Endodermal cell (in vitro differentiated cells): Measurements from ENCODE around the gene TMCO6. TPM values are rescaled to one million over a fixed set of nuclear protein-coding genes. Genes with fewer than 3 reads are reported as not detected.
A peak's percentile ranks its signal among the peaks of the same experiment; 100 is the strongest.

Experiments
- DNase-seq: peaks from one replicate; pipeline ENCODE4 v3.0.0-alpha.2; 2017
- H3K27ac ChIP-seq: 2 replicates; pipeline ENCODE4 v1.5.1; 2013; ENCODE audit warnings: mild to moderate bottlenecking, low read depth, low read length, moderate library complexity
- H3K27me3 ChIP-seq: 2 replicates; pipeline ENCODE4 v1.6.1; 2013; ENCODE audit warnings: mild to moderate bottlenecking, low read length, moderate library complexity; ENCODE audit not compliant: insufficient read depth, control insufficient read depth, poor library complexity, severe bottlenecking
- H3K36me3 ChIP-seq: 2 replicates; pipeline ENCODE4 v1.7.0; 2013; ENCODE audit warnings: mild to moderate bottlenecking, low read length, moderate library complexity; ENCODE audit not compliant: control insufficient read depth, insufficient read depth
- H3K4me1 ChIP-seq: one replicate; pipeline ENCODE4 v1.7.0; 2013; ENCODE audit warnings: low read length; ENCODE audit not compliant: control insufficient read depth, insufficient read depth
- H3K4me3 ChIP-seq: 2 replicates; pipeline ENCODE4 v1.5.1; 2013; ENCODE audit warnings: mild to moderate bottlenecking, low read length, moderate library complexity
- H3K9ac ChIP-seq: 2 replicates; pipeline ENCODE4 v1.6.1; 2013; ENCODE audit warnings: mild to moderate bottlenecking, low read length, moderate library complexity; ENCODE audit not compliant: poor library complexity, severe bottlenecking; ENCODE audit errors: extremely low read depth
- H3K9me3 ChIP-seq: 2 replicates; pipeline ENCODE4 v1.6.1; 2013; ENCODE audit warnings: mild to moderate bottlenecking, low read length, moderate library complexity; ENCODE audit not compliant: control insufficient read depth
- H3K27ac Mint-ChIP-seq: 2 replicates; pipeline ENCODE4 v1.8.0; 2020; ENCODE audit warnings: mixed read lengths
- H3K27me3 Mint-ChIP-seq: 2 replicates; pipeline ENCODE4 v1.8.0; 2021; ENCODE audit warnings: mild to moderate bottlenecking, mixed read lengths; ENCODE audit not compliant: insufficient read depth
- H3K36me3 Mint-ChIP-seq: 2 replicates; pipeline ENCODE4 v1.8.0; 2020; ENCODE audit warnings: low read depth, mixed read lengths
- H3K4me1 Mint-ChIP-seq: 2 replicates; pipeline ENCODE4 v1.8.0; 2020; ENCODE audit warnings: mixed read lengths
- H3K4me3 Mint-ChIP-seq: 2 replicates; pipeline ENCODE4 v1.8.0; 2020; ENCODE audit warnings: mild to moderate bottlenecking, moderate library complexity, mixed read lengths
- H3K9me3 Mint-ChIP-seq: 2 replicates; pipeline ENCODE4 v1.8.0; 2020; ENCODE audit warnings: mild to moderate bottlenecking, mixed read lengths
- WGBS, 2 experiments: methylation state at CpG; one replicate each; pipeline versions ENCODE4 v1.1.5 to v1.1.7; 2013; ENCODE audit warnings: missing lambda C conversion rate in 2 of 2, mixed read lengths in 1 of 2; ENCODE audit not compliant: insufficient coverage in 1 of 2, insufficient read length in 1 of 2; 5-methylcytosine and 5-hydroxymethylcytosine counted together
- total RNA-seq, 2 donors: library from RNA; stranded (reverse); fragmentation: NEBNext Ultra II Directional in 1 of 2; extraction: Animal tissue kit (Norgen Biotek cat#: 25700) in 1 of 2; gene quantifications; 2 replicates in 1 of 2; 3 replicates in 1 of 2; pipeline ENCODE4 v1.2.1, GENCODE V29; 2021
- TF ChIP-seq, protein P1 (sequence below): fragments of 200-600 bp; sonication (generic); conservative IDR thresholded peaks from 2 replicates; pipeline ENCODE4 v1.5.0; 2021; ENCODE audit warnings: antibody characterized with exemption, mild to moderate bottlenecking

The TMCO6 gene
- total RNA-seq, 2 donors from 2014 or later = 29.3 to 34.6 TPM

DNA sequence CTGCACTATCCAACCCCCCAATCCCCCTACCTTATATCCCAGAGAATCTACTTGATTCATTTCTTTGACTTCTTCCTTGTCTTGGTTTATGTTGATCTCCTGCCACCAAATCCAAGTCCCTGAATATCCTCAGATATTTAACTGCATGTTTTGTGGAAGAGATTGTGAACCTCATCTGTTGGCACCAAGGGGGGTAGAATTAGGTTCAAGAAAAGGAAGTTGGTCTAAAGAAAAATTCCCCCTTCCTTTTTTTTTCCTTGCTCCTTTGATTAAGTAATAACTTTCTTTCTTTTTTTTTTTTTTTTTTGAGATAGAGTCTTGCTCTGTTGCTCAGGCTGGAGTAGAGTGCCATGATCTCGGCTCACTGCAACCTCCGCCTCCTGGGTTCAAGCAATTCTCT, 5.8 kb upstream of the TMCO6 start:
- Histone ChIP-seq H3K27ac (no peak overlapping the region), H3K4me1 (peaks cover 3% of the 10 kb centered on the region), H3K4me3 (peak overlapping the region; percentile 47), H3K9ac (no peak overlapping the region), H3K27me3 (peaks cover 39% of the 10 kb centered on the region), H3K36me3 (no peaks in the 10 kb centered on the region), H3K9me3 (peaks cover 23% of the 10 kb centered on the region)
- Mint-ChIP-seq H3K4me1 (peaks cover 3% of the 10 kb centered on the region), H3K4me3 (no peak overlapping the region), H3K27ac (no peak overlapping the region), H3K36me3 (peaks cover 3% of the 10 kb centered on the region), H3K27me3 (peaks cover 12% of the 10 kb centered on the region), H3K9me3 (peaks cover 48% of the 10 kb centered on the region)
- no peak for DNase-seq
- WGBS, 2 experiments = 92% methylated on average over 2 of the region's 2 CpGs; no CpG with 5 or more reads in 1 of the 2 experiments
- TF ChIP-seq, protein P1, sequence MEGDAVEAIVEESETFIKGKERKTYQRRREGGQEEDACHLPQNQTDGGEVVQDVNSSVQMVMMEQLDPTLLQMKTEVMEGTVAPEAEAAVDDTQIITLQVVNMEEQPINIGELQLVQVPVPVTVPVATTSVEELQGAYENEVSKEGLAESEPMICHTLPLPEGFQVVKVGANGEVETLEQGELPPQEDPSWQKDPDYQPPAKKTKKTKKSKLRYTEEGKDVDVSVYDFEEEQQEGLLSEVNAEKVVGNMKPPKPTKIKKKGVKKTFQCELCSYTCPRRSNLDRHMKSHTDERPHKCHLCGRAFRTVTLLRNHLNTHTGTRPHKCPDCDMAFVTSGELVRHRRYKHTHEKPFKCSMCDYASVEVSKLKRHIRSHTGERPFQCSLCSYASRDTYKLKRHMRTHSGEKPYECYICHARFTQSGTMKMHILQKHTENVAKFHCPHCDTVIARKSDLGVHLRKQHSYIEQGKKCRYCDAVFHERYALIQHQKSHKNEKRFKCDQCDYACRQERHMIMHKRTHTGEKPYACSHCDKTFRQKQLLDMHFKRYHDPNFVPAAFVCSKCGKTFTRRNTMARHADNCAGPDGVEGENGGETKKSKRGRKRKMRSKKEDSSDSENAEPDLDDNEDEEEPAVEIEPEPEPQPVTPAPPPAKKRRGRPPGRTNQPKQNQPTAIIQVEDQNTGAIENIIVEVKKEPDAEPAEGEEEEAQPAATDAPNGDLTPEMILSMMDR = no peak

DNA sequence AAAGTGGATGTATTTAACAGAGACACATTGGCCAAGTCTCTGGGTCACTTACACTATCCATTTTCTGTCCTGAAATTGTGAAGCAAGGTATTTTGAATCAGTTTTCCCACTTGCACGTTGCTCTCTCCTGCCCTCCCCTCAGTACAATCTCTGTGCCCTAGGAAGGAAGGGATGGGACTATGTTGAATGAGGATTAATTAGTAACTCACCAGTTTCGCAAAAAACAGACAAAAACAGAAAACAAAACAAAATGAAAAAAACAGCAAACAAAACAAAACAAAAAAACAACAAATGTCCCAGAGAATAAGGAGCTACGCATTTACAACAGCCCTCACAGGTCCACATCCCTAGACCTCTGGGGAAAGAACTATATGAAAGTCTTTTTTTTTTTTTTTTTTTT, 5.1 kb upstream of the TMCO6 start:
- Histone ChIP-seq H3K4me1 (peaks cover 3% of the 10 kb centered on the region), H3K9me3 (peaks cover 19% of the 10 kb centered on the region), H3K9ac (no peak overlapping the region), H3K27me3 (peaks cover 39% of the 10 kb centered on the region), H3K27ac (no peak overlapping the region), H3K36me3 (no peaks in the 10 kb centered on the region), H3K4me3 (no peak overlapping the region)
- DNase-seq = no peak
- TF ChIP-seq, protein P1 = no peak
- H3K36me3 Mint-ChIP-seq = peaks cover 5% of the 10 kb centered on the region
- H3K9me3 Mint-ChIP-seq = peaks cover 49% of the 10 kb centered on the region
- peaks cover 12% of the 10 kb centered on the region for H3K27me3 Mint-ChIP-seq
- peaks cover 7% of the 10 kb centered on the region for H3K4me1 Mint-ChIP-seq
- WGBS, 2 experiments = 73% methylated on average over 3 of the region's 3 CpGs; no CpG with 5 or more reads in 1 of the 2 experiments
- H3K4me3 Mint-ChIP-seq = no peak overlapping the region
- H3K27ac Mint-ChIP-seq = no peak overlapping the region

DNA sequence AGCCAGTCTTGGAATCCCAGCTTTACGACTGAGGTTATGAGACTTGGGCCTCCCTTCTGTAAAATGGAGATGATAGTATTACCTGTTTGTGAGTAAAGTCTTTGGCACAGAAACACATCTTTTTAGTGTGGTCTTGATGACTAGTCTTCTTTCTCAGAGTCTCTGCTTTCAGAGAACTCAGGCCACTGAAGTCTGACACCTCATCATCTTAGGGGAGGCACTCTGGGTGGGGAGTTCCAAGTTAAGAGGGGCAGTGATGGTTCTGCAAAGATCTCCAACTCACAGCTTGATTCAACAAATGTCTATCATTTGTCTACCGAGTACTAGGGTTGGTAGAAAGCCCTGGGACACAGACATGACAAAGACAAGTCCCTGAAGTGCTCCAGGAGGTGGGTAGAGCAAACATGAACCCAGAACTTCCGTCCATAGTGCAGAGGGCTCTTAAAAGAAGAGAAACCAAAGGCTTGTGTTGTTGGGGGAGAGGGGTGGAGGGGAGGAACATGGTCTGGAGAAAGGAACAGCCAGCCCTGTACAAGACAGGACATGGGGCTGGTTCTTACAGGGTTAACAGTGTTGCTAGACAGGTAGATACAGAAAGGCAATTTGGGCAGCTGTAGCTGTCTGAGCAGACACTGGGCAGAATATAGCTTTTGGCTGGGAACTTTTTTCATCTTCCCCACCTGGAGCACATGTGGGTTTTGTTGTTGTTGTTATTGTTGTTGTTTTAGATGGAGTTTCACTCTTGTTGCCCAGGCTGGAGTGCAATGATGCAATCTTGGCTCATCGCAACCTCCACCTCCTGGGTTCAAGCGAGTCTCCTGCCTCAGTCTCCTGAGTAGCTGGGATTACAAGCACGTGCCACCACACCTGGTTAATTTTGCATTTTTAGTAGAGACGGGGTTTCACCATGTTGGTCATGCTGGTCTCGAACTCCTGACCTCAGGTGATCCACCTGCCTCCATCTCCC, 3.7 kb upstream of the TMCO6 start:
- peaks cover 4% of the 10 kb centered on the region for H3K4me1 ChIP-seq
- no peaks in the 10 kb centered on the region for H3K36me3 ChIP-seq
- no peak overlapping the region for H3K4me3 ChIP-seq
- Mint-ChIP-seq H3K27me3 (peaks cover 12% of the 10 kb centered on the region), H3K4me3 (no peak overlapping the region), H3K27ac (no peak overlapping the region), H3K36me3 (peaks cover 5% of the 10 kb centered on the region), H3K9me3 (peaks cover 41% of the 10 kb centered on the region), H3K4me1 (peaks cover 11% of the 10 kb centered on the region)
- H3K27me3 ChIP-seq = peaks cover 36% of the 10 kb centered on the region
- 86 to 93% methylated on average over 3 to 8 of the region's 8 CpGs for WGBS, 2 experiments
- TF ChIP-seq, protein P1 = no peak
- DNase-seq = no peak
- no peak overlapping the region for H3K9ac ChIP-seq
- peaks cover 19% of the 10 kb centered on the region for H3K9me3 ChIP-seq
- H3K27ac ChIP-seq = no peak overlapping the region
